ENCODE measurements around the gene STRA8.

The STRA8 gene

GRCh38 chr7:135265637-135266036, 32.0 kb downstream of the STRA8 start:
- Histone ChIP-seq H3K4me3 (IDR thresholded peaks at IDR 0.05; ENCODE audit: insufficient read depth, low read depth, low read length) (no peak overlapping the region), H3K4me2 (no peak overlapping the region), H3K9ac (no peak overlapping the region), H3K27me3 (ENCODE audit: insufficient read depth, low read depth) (no peaks in the 10 kb centered on the region), H3K36me3 (ENCODE audit: insufficient read depth) (no peaks in the 10 kb centered on the region), H3K4me1 (ENCODE audit: low read depth, poor library complexity, severe bottlenecking) (no peaks in the 10 kb centered on the region), H3K79me2 (ENCODE audit: insufficient read depth, low read depth) (no peaks in the 10 kb centered on the region), H3K27ac (no peak overlapping the region), H4K20me1 (ENCODE audit: insufficient read depth) (no peaks in the 10 kb centered on the region), H2AFZ (ENCODE audit: low read depth) (no peak overlapping the region)
- no peak for TF ChIP-seq CTCF (conservative IDR thresholded peaks at IDR 0.05; ENCODE audit: low read depth, low read length)

- Histone ChIP-seq H4K20me1 (ENCODE audit: insufficient read depth) (no peaks in the 10 kb centered on the region), H3K4me2 (no peak overlapping the region), H3K27me3 (ENCODE audit: insufficient read depth, low read depth) (no peaks in the 10 kb centered on the region), H3K4me3 (IDR thresholded peaks at IDR 0.05; ENCODE audit: insufficient read depth, low read depth, low read length) (no peak overlapping the region), H3K9ac (no peak overlapping the region), H3K4me1 (ENCODE audit: low read depth, poor library complexity, severe bottlenecking) (no peaks in the 10 kb centered on the region), H2AFZ (ENCODE audit: low read depth) (no peak overlapping the region), H3K36me3 (ENCODE audit: insufficient read depth) (no peaks in the 10 kb centered on the region), H3K27ac (no peak overlapping the region), H3K79me2 (ENCODE audit: insufficient read depth, low read depth) (no peaks in the 10 kb centered on the region)
- TF ChIP-seq CTCF (conservative IDR thresholded peaks at IDR 0.05; ENCODE audit: low read depth, low read length): no peak
Measured at GRCh38 chr7:135269921-135270320, 36.3 kb downstream of the STRA8 start.

DNA sequence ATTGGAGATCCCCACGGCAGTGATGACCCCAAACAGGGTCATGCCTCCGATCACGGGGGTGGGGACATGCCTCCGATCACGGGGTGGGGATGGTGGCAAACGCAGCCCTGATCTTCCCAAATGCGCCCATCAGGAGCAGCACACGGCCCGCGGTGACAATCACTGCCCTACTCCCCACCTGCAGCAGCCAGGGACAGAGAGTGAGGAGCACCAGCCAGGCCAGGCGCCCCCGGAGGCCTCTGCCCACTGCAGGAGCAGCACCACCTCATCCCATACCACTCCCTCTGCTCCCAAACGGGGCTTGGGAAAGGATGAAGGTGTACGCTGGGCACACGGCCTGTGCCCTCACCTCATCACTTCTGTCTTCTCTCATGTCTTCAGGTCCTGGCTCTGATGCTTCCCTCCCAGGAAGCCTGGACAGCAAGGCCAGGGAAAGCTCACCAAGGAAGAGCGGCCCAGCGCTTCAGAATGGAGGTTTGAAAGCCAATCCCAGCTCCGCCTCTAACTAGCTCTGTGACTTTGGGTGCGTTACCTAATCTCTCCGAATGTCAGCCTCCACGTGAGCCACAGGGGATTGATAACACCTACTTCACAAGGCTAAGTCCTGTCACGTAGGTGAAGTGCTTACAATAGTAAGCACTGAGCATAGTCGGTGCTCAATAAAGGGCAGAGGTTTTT, 37.1 kb downstream of the STRA8 start:
- Histone ChIP-seq H3K27me3 (ENCODE audit: insufficient read depth, low read depth) (no peaks in the 10 kb centered on the region), H3K79me2 (ENCODE audit: insufficient read depth, low read depth) (no peaks in the 10 kb centered on the region), H3K4me3 (IDR thresholded peaks at IDR 0.05; ENCODE audit: insufficient read depth, low read depth, low read length) (no peak overlapping the region), H3K9ac (no peak overlapping the region), H3K4me2 (no peak overlapping the region), H4K20me1 (ENCODE audit: insufficient read depth) (no peaks in the 10 kb centered on the region), H3K4me1 (ENCODE audit: low read depth, poor library complexity, severe bottlenecking) (no peaks in the 10 kb centered on the region), H2AFZ (ENCODE audit: low read depth) (no peak overlapping the region), H3K36me3 (ENCODE audit: insufficient read depth) (no peaks in the 10 kb centered on the region), H3K27ac (no peak overlapping the region)
- no peak for TF ChIP-seq CTCF (conservative IDR thresholded peaks at IDR 0.05; ENCODE audit: low read depth, low read length)

- Histone ChIP-seq H3K4me3 (IDR thresholded peaks at IDR 0.05; ENCODE audit: insufficient read depth, low read depth, low read length) (no peak overlapping the region), H3K4me2 (no peak overlapping the region), H3K4me1 (ENCODE audit: low read depth, poor library complexity, severe bottlenecking) (no peaks in the 10 kb centered on the region), H4K20me1 (ENCODE audit: insufficient read depth) (no peaks in the 10 kb centered on the region), H3K9ac (no peak overlapping the region), H2AFZ (ENCODE audit: low read depth) (no peak overlapping the region), H3K36me3 (ENCODE audit: insufficient read depth) (no peaks in the 10 kb centered on the region), H3K79me2 (ENCODE audit: insufficient read depth, low read depth) (no peaks in the 10 kb centered on the region), H3K27ac (no peak overlapping the region), H3K27me3 (ENCODE audit: insufficient read depth, low read depth) (no peaks in the 10 kb centered on the region)
- no peak for TF ChIP-seq CTCF (conservative IDR thresholded peaks at IDR 0.05; ENCODE audit: low read depth, low read length)
Measured at GRCh38 chr7:135271255-135271615, 37.6 kb downstream of the STRA8 start.
